ENCODE measurements around the gene CCDC91.

DNA sequence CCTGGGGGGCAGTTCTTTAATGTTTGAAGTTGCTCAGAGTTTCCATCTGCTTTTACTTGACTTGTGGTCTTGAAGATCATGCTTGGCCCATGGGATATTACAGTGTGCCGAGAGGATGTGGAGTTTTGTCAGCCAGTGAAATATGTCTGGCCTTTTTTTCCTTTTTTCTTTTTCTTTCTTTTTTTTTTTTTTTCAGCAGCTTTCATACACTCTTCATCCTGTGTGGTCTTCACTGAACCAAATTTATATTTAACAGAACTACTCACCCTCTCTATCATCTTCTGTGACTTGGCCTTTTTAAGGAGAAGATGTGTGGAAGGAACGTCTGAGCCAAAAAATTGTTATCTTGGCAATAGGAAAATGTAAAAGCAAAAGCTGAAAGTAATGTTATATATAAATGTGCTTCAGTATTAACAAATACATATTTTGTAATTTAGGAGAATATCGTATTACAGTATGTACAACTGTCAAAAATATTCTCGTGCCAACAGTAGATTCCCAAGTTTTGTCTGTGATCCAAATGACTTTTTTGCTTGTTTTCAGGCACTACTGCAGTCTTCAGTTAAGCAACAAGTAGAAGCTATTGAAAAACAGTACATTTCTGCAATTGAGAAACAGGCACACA lies 200.6 kb downstream of the CCDC91 start:
- TF ChIP-seq, protein P1, sequence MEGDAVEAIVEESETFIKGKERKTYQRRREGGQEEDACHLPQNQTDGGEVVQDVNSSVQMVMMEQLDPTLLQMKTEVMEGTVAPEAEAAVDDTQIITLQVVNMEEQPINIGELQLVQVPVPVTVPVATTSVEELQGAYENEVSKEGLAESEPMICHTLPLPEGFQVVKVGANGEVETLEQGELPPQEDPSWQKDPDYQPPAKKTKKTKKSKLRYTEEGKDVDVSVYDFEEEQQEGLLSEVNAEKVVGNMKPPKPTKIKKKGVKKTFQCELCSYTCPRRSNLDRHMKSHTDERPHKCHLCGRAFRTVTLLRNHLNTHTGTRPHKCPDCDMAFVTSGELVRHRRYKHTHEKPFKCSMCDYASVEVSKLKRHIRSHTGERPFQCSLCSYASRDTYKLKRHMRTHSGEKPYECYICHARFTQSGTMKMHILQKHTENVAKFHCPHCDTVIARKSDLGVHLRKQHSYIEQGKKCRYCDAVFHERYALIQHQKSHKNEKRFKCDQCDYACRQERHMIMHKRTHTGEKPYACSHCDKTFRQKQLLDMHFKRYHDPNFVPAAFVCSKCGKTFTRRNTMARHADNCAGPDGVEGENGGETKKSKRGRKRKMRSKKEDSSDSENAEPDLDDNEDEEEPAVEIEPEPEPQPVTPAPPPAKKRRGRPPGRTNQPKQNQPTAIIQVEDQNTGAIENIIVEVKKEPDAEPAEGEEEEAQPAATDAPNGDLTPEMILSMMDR (IDR thresholded peaks at IDR 0.05; ENCODE audit: insufficient read depth, low read length): no peak
- no peak for TF ChIP-seq POLR2AphosphoS5 (IDR thresholded peaks at IDR 0.05; ENCODE audit: low read depth)
- TF ChIP-seq, protein P2, sequence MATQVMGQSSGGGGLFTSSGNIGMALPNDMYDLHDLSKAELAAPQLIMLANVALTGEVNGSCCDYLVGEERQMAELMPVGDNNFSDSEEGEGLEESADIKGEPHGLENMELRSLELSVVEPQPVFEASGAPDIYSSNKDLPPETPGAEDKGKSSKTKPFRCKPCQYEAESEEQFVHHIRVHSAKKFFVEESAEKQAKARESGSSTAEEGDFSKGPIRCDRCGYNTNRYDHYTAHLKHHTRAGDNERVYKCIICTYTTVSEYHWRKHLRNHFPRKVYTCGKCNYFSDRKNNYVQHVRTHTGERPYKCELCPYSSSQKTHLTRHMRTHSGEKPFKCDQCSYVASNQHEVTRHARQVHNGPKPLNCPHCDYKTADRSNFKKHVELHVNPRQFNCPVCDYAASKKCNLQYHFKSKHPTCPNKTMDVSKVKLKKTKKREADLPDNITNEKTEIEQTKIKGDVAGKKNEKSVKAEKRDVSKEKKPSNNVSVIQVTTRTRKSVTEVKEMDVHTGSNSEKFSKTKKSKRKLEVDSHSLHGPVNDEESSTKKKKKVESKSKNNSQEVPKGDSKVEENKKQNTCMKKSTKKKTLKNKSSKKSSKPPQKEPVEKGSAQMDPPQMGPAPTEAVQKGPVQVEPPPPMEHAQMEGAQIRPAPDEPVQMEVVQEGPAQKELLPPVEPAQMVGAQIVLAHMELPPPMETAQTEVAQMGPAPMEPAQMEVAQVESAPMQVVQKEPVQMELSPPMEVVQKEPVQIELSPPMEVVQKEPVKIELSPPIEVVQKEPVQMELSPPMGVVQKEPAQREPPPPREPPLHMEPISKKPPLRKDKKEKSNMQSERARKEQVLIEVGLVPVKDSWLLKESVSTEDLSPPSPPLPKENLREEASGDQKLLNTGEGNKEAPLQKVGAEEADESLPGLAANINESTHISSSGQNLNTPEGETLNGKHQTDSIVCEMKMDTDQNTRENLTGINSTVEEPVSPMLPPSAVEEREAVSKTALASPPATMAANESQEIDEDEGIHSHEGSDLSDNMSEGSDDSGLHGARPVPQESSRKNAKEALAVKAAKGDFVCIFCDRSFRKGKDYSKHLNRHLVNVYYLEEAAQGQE (IDR thresholded peaks at IDR 0.05; ENCODE audit: insufficient replicate concordance, low read depth): no peak
